Hepatocyte (in vitro differentiated cells): ENCODE data around the gene TESK1.

Experiments used
- EZH2 ChIP-seq: fragments of 200-600 bp; sonication (generic); IDR thresholded peaks from 2 replicates; pipeline ENCODE4 v1.6.1; 2016; ENCODE audit warnings: antibody characterized with exemption, mild to moderate bottlenecking, borderline replicate concordance
- TF ChIP-seq, protein P1 (sequence below): fragments of 200-600 bp; sonication (generic); IDR thresholded peaks from 2 replicates; pipeline ENCODE4 v1.5.1; 2016; ENCODE audit warnings: antibody characterized with exemption, mild to moderate bottlenecking; ENCODE audit not compliant: poor library complexity

- no peak for TF ChIP-seq EZH2
- TF ChIP-seq, protein P1, sequence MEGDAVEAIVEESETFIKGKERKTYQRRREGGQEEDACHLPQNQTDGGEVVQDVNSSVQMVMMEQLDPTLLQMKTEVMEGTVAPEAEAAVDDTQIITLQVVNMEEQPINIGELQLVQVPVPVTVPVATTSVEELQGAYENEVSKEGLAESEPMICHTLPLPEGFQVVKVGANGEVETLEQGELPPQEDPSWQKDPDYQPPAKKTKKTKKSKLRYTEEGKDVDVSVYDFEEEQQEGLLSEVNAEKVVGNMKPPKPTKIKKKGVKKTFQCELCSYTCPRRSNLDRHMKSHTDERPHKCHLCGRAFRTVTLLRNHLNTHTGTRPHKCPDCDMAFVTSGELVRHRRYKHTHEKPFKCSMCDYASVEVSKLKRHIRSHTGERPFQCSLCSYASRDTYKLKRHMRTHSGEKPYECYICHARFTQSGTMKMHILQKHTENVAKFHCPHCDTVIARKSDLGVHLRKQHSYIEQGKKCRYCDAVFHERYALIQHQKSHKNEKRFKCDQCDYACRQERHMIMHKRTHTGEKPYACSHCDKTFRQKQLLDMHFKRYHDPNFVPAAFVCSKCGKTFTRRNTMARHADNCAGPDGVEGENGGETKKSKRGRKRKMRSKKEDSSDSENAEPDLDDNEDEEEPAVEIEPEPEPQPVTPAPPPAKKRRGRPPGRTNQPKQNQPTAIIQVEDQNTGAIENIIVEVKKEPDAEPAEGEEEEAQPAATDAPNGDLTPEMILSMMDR = peak; percentile 86
Observed at GRCh38 chr9:35658137-35658967, 53.3 kb downstream of the TESK1 start, which contains the start of gene CCDC107.
